GM12865 (cell line): ENCODE measurements around the gene SLC16A2.
A peak's percentile ranks its signal among the peaks of the same experiment; 100 is the strongest.

Experiments used
- DNase-seq: peaks from one replicate; pipeline ENCODE4 v3.0.0; 2010; ENCODE audit warnings: low read depth
- H3K4me3 ChIP-seq: 2 replicates; pipeline ENCODE4 v1.5.1; 2011; ENCODE audit warnings: mild to moderate bottlenecking, low read depth, low read length, control low read depth
- CTCF ChIP-seq: IDR thresholded peaks from 2 replicates; pipeline ENCODE4 v1.5.1; 2011; ENCODE audit warnings: low read length, control low read depth, low read depth, inconsistent platforms; ENCODE audit not compliant: insufficient read depth; ENCODE audit errors: missing control alignments

SLC16A2 gene

GRCh38 chrX:74422576-74423288, 1.4 kb downstream of the SLC16A2 start:
- DNase-seq, result peak; percentile 1
- TF ChIP-seq CTCF, result no peak

GRCh38 chrX:74423289-74423998, 2.2 kb downstream of the SLC16A2 start:
- no peak for TF ChIP-seq CTCF
- no peak for DNase-seq
- no peak overlapping the region for H3K4me3 ChIP-seq

More at GRCh38 chrX:74422576-74423288, 1.4 kb downstream of the SLC16A2 start:
- no peak overlapping the region for H3K4me3 ChIP-seq

- no peak for TF ChIP-seq CTCF
- no peak for DNase-seq
- H3K4me3 ChIP-seq, result no peak overlapping the region
Measured at GRCh38 chrX:74426071-74426470, 4.8 kb downstream of the SLC16A2 start.

GRCh38 chrX:74426615-74427014, 5.3 kb downstream of the SLC16A2 start:
- DNase-seq, result no peak
- no peak overlapping the region for H3K4me3 ChIP-seq
- no peak for TF ChIP-seq CTCF

- DNase-seq, result no peak
- no peak for TF ChIP-seq CTCF
- no peak overlapping the region for H3K4me3 ChIP-seq
Measured at GRCh38 chrX:74431797-74432196, 10.5 kb downstream of the SLC16A2 start.

- no peak overlapping the region for H3K4me3 ChIP-seq
- no peak for TF ChIP-seq CTCF
- no peak for DNase-seq
Measured at GRCh38 chrX:74434336-74434735, 13.0 kb downstream of the SLC16A2 start.
